ENCODE results near the gene ANKIB1.

DNA sequence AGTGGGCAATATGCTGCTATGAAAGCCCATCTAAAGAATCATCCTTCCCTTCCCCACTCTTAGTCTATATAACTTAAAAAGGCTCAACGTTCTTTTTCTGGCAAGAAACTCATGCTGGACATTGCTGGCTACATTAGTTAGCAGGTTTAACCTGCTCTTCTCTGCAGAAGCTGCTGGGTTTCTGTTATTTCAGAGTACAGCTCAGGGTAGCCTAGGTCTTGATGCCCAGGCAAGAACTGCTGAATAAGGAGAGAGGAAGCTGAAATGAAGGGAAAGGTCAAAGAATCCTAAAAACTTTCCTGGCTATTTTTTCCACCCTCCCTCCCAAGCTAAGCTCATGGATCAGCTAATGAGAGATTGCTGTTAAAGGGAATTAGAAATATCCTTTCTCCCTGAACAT lies 79.4 kb downstream of the ANKIB1 start:
- TF ChIP-seq, protein P1, sequence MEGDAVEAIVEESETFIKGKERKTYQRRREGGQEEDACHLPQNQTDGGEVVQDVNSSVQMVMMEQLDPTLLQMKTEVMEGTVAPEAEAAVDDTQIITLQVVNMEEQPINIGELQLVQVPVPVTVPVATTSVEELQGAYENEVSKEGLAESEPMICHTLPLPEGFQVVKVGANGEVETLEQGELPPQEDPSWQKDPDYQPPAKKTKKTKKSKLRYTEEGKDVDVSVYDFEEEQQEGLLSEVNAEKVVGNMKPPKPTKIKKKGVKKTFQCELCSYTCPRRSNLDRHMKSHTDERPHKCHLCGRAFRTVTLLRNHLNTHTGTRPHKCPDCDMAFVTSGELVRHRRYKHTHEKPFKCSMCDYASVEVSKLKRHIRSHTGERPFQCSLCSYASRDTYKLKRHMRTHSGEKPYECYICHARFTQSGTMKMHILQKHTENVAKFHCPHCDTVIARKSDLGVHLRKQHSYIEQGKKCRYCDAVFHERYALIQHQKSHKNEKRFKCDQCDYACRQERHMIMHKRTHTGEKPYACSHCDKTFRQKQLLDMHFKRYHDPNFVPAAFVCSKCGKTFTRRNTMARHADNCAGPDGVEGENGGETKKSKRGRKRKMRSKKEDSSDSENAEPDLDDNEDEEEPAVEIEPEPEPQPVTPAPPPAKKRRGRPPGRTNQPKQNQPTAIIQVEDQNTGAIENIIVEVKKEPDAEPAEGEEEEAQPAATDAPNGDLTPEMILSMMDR (conservative IDR thresholded peaks at IDR 0.05; ENCODE audit: low read depth, low read length), result no peak
- TF ChIP-seq EZH2 (IDR thresholded peaks at IDR 0.05; ENCODE audit: borderline replicate concordance, low read depth, low read length, poor library complexity, severe bottlenecking), result no peak

All from A673 (cell line).